ENCODE measurements around the gene PCNX1. TPM values are rescaled to one million over a fixed set of nuclear protein-coding genes. Genes with fewer than 3 reads are reported as not detected.

Gene PCNX1
- total RNA-seq, 2 donors from 2014 or later = 52.3 to 85.9 TPM

DNA sequence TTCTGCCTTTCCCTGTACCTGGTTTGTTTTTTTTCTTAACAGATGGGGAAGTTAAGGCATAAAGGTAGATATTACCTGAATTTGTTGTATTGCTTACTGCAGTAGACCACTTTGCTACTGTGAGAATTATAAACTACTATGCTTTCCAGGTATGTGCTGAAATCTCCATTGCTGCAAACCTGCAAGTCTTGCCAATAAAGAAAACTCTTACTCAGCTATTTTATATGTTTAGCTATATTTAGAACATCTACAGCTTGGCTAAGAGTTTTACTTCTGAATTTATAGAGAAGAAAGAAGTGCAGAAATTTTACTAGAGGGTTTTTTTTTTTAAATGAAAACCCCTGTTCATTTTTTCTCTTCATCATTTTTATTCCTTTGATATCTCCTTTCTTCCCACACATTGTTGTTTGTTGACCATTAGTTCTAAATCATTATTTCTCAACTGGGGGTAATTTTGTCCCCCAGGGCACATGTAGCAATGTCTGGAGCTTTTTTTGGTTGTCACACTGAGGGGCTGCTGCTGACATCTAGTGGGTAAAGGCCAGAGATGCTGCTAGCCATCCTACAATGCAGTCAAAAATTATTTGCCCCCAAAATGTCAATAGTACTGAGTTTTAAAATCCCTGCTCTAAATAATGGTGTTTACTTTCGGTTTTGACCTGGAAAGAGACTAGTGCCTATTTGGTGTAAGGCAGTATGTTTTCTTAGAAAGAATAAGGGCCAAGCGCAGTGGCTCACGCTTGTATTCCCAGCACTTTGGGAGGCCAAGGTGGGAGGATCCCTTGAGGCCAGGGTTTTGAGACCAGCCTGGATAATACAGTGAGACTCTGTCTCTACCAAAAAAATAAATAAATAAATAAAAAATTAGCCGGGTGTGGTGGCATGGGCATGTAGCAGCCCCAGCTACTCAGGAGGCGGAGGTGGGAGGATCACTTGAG is 48.6 kb downstream of the PCNX1 start:
- ATAC-seq (ENCODE audit: insufficient number of reproducible peaks, low FRiP score, low read depth) = no peak

GRCh38 chr14:70956511-70956910 is 49.3 kb downstream of the PCNX1 start:
- ATAC-seq (ENCODE audit: insufficient number of reproducible peaks, low FRiP score, low read depth) = no peak
- TF ChIP-seq, protein P1, sequence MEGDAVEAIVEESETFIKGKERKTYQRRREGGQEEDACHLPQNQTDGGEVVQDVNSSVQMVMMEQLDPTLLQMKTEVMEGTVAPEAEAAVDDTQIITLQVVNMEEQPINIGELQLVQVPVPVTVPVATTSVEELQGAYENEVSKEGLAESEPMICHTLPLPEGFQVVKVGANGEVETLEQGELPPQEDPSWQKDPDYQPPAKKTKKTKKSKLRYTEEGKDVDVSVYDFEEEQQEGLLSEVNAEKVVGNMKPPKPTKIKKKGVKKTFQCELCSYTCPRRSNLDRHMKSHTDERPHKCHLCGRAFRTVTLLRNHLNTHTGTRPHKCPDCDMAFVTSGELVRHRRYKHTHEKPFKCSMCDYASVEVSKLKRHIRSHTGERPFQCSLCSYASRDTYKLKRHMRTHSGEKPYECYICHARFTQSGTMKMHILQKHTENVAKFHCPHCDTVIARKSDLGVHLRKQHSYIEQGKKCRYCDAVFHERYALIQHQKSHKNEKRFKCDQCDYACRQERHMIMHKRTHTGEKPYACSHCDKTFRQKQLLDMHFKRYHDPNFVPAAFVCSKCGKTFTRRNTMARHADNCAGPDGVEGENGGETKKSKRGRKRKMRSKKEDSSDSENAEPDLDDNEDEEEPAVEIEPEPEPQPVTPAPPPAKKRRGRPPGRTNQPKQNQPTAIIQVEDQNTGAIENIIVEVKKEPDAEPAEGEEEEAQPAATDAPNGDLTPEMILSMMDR (IDR thresholded peaks at IDR 0.05) = no peak
- Histone ChIP-seq H3K4me3 (no peak overlapping the region), H3K27me3 (replicated peaks; ENCODE audit: insufficient read depth) (no peaks in the 10 kb centered on the region), H3K9me3 (no peaks in the 10 kb centered on the region), H3K27ac (no peak overlapping the region), H3K36me3 (no peaks in the 10 kb centered on the region), H3K4me1 (ENCODE audit: control insufficient read depth in 1 of 2, low read depth in 2 of 2) (peaks cover 10 to 15% of the 10 kb centered on the region in 2 donors)
- DNase-seq (ENCODE audit: low spot score) = no peak

More for the DNA sequence above, 48.6 kb downstream of the PCNX1 start:
- H3K27me3 ChIP-seq (replicated peaks; ENCODE audit: insufficient read depth) = no peaks in the 10 kb centered on the region
- TF ChIP-seq, protein P1 (IDR thresholded peaks at IDR 0.05) = peak; percentile 31
- H3K9me3 ChIP-seq = no peaks in the 10 kb centered on the region
- no peak overlapping the region for H3K4me3 ChIP-seq
- no peaks in the 10 kb centered on the region for H3K36me3 ChIP-seq
- H3K27ac ChIP-seq = no peak overlapping the region
- peaks cover 10 to 15% of the 10 kb centered on the region in 2 donors for H3K4me1 ChIP-seq (ENCODE audit: control insufficient read depth in 1 of 2, low read depth in 2 of 2)
- DNase-seq (ENCODE audit: low spot score) = no peak

- peaks cover 10 to 15% of the 10 kb centered on the region in 2 donors for H3K4me1 ChIP-seq (ENCODE audit: control insufficient read depth in 1 of 2, low read depth in 2 of 2)
- H3K4me3 ChIP-seq = no peak overlapping the region
- H3K27ac ChIP-seq = no peak overlapping the region
- DNase-seq (ENCODE audit: low spot score) = no peak
- H3K9me3 ChIP-seq = no peaks in the 10 kb centered on the region
- TF ChIP-seq, protein P1 (IDR thresholded peaks at IDR 0.05) = no peak
- no peak for ATAC-seq (ENCODE audit: insufficient number of reproducible peaks, low FRiP score, low read depth)
- no peaks in the 10 kb centered on the region for H3K36me3 ChIP-seq
- H3K27me3 ChIP-seq (replicated peaks; ENCODE audit: insufficient read depth) = no peaks in the 10 kb centered on the region
Observed at GRCh38 chr14:70957710-70958109, 50.5 kb downstream of the PCNX1 start.

DNA sequence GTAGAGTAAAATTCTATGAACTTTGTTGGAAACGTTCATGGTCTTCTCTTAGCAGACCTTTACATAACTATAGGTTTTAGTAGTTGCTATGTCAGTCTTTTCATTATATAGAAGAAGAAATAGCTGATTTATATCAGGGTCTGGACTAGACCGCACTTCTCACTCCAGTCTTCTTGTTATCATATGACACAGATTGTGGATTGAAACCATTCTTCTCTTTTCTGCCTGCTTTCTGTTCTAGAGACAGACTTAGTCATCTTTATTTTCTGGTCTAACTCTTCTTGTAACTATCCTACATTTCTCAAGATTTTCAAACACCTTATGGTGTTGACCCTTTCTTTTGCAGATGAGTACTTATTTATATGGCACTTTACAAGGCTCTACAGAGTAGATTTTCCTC is 55.7 kb downstream of the PCNX1 start:
- no peak for DNase-seq (ENCODE audit: low spot score)
- H3K27ac ChIP-seq = no peak overlapping the region
- peaks cover 3 to 5% of the 10 kb centered on the region in 2 donors for H3K4me1 ChIP-seq (ENCODE audit: control insufficient read depth in 1 of 2, low read depth in 2 of 2)
- no peaks in the 10 kb centered on the region for H3K36me3 ChIP-seq
- no peak overlapping the region for H3K4me3 ChIP-seq
- no peaks in the 10 kb centered on the region for H3K9me3 ChIP-seq
- no peaks in the 10 kb centered on the region for H3K27me3 ChIP-seq (replicated peaks; ENCODE audit: insufficient read depth)
- TF ChIP-seq, protein P1 (IDR thresholded peaks at IDR 0.05) = no peak
- no peak for ATAC-seq (ENCODE audit: insufficient number of reproducible peaks, low FRiP score, low read depth)

DNA sequence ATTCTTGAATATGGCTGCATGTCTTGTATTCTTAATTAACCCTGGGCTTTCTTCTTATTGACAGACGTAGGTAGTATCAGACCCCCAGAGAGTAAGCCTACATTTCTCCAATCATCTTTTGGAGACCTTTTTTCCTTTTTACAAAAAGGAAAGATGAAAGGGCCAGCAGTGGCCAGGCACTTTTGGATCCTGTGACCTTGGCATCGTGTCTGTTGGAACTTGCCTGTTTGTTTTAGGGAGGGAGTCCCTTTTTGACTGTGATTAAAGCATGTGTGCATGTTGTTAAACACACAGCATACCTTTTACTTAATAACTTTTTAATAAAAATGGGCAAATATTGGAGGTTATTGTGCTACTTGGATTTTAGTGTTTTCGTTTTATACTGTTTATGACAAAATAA is 57.2 kb downstream of the PCNX1 start:
- H3K27ac ChIP-seq = no peak overlapping the region
- no peaks in the 10 kb centered on the region for H3K36me3 ChIP-seq
- no peak for ATAC-seq (ENCODE audit: insufficient number of reproducible peaks, low FRiP score, low read depth)
- TF ChIP-seq, protein P1 (IDR thresholded peaks at IDR 0.05) = no peak
- no peaks in the 10 kb centered on the region for H3K27me3 ChIP-seq (replicated peaks; ENCODE audit: insufficient read depth)
- no peaks in the 10 kb centered on the region for H3K9me3 ChIP-seq
- DNase-seq (ENCODE audit: low spot score) = no peak
- H3K4me3 ChIP-seq = no peak overlapping the region
- peaks cover 3 to 5% of the 10 kb centered on the region in 2 donors for H3K4me1 ChIP-seq (ENCODE audit: control insufficient read depth in 1 of 2, low read depth in 2 of 2)
